Endothelial cell (in vitro differentiated cells): ENCODE results near the gene ADAM21. TPM values are rescaled to one million over a fixed set of nuclear protein-coding genes. Genes with fewer than 3 reads are reported as not detected.

ENCODE experiments used
- DNase-seq: peaks from one replicate; pipeline ENCODE4 v3.0.0; 2021; ENCODE audit warnings: low spot score
- H3K27ac Mint-ChIP-seq: one replicate; pipeline ENCODE4 v1.8.0; 2021; ENCODE audit warnings: mixed read lengths, inconsistent platforms; ENCODE audit not compliant: unreplicated experiment
- H3K27me3 Mint-ChIP-seq: one replicate; pipeline ENCODE4 v1.8.0; 2021; ENCODE audit warnings: mild to moderate bottlenecking, moderate library complexity, mixed read lengths, inconsistent platforms; ENCODE audit not compliant: unreplicated experiment
- H3K36me3 Mint-ChIP-seq: one replicate; pipeline ENCODE4 v1.8.0; 2021; ENCODE audit warnings: mild to moderate bottlenecking, low read depth, mixed read lengths, inconsistent platforms; ENCODE audit not compliant: unreplicated experiment
- H3K4me1 Mint-ChIP-seq: one replicate; pipeline ENCODE4 v1.8.0; 2021; ENCODE audit warnings: mild to moderate bottlenecking, mixed read lengths, inconsistent platforms; ENCODE audit not compliant: unreplicated experiment
- H3K4me3 Mint-ChIP-seq: one replicate; pipeline ENCODE4 v1.8.0; 2021; ENCODE audit warnings: mild to moderate bottlenecking, mixed read lengths, inconsistent platforms; ENCODE audit not compliant: unreplicated experiment
- H3K9me3 Mint-ChIP-seq: one replicate; pipeline ENCODE4 v1.8.0; 2021; ENCODE audit warnings: mixed read lengths, inconsistent platforms; ENCODE audit not compliant: unreplicated experiment
- total RNA-seq: library from RNA; stranded (reverse); fragmentation: NEBNext Ultra II Directional; extraction: Animal tissue kit (Norgen Biotek cat#: 25700); gene quantifications from one replicate; pipeline ENCODE4 v1.2.1, GENCODE V29; 2021; ENCODE audit not compliant: unreplicated experiment
- TF ChIP-seq, protein P1 (sequence below): fragments of 200-600 bp; sonication (generic); IDR thresholded peaks from one replicate; pipeline ENCODE4 v1.5.0; 2021; ENCODE audit warnings: antibody characterized with exemption; ENCODE audit not compliant: unreplicated experiment

Gene ADAM21
- total RNA-seq, 1 donor from 2014 or later, result not detected

- Mint-ChIP-seq H3K4me3 (no peak overlapping the region), H3K27ac (no peak overlapping the region), H3K27me3 (peaks cover 5% of the 10 kb centered on the region), H3K36me3 (peaks cover 7% of the 10 kb centered on the region), H3K4me1 (no peaks in the 10 kb centered on the region), H3K9me3 (peaks cover 17% of the 10 kb centered on the region)
- no peak for DNase-seq
- TF ChIP-seq, protein P1, sequence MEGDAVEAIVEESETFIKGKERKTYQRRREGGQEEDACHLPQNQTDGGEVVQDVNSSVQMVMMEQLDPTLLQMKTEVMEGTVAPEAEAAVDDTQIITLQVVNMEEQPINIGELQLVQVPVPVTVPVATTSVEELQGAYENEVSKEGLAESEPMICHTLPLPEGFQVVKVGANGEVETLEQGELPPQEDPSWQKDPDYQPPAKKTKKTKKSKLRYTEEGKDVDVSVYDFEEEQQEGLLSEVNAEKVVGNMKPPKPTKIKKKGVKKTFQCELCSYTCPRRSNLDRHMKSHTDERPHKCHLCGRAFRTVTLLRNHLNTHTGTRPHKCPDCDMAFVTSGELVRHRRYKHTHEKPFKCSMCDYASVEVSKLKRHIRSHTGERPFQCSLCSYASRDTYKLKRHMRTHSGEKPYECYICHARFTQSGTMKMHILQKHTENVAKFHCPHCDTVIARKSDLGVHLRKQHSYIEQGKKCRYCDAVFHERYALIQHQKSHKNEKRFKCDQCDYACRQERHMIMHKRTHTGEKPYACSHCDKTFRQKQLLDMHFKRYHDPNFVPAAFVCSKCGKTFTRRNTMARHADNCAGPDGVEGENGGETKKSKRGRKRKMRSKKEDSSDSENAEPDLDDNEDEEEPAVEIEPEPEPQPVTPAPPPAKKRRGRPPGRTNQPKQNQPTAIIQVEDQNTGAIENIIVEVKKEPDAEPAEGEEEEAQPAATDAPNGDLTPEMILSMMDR, result no peak
These were observed 46.2 kb downstream of the ADAM21 start for GRCh38 chr14:70498191-70498590.

Other genes starting within 250 kb of the ADAM21 start
- 42.3 TPM for gene COX16, start 92.5 kb upstream of the ADAM21 start, total RNA-seq
- 24.2 TPM for gene SYNJ2BP, start 35.1 kb upstream of the ADAM21 start, total RNA-seq
- 1.2 TPM for gene ADAM20, start 82.8 kb downstream of the ADAM21 start, total RNA-seq
- 48.4 TPM for gene MED6, start 148.5 kb downstream of the ADAM21 start, total RNA-seq
- gene TTC9, start 189.7 kb downstream of the ADAM21 start, total RNA-seq, result 16.9 TPM